Body of pancreas (tissue), 4 donors: ENCODE measurements around the gene ZNF846.

Experiments used
- CTCF ChIP-seq, 7 experiments: fragments of 450-650 bp in 4 of 7; fragments of 200-600 bp in 3 of 7; sonication (generic) in 3 of 7; IDR thresholded peaks; one replicate each; pipeline ENCODE4 v1.5.1; 2016 to 2019; ENCODE audit warnings: antibody characterized with exemption in 7 of 7
- POLR2A ChIP-seq, 3 donors: fragments of 450-650 bp; IDR thresholded peaks; one replicate each; pipeline ENCODE4 v1.6.1; 2016; ENCODE audit warnings: antibody characterized with exemption in 3 of 3, mild to moderate bottlenecking in 2 of 3

DNA sequence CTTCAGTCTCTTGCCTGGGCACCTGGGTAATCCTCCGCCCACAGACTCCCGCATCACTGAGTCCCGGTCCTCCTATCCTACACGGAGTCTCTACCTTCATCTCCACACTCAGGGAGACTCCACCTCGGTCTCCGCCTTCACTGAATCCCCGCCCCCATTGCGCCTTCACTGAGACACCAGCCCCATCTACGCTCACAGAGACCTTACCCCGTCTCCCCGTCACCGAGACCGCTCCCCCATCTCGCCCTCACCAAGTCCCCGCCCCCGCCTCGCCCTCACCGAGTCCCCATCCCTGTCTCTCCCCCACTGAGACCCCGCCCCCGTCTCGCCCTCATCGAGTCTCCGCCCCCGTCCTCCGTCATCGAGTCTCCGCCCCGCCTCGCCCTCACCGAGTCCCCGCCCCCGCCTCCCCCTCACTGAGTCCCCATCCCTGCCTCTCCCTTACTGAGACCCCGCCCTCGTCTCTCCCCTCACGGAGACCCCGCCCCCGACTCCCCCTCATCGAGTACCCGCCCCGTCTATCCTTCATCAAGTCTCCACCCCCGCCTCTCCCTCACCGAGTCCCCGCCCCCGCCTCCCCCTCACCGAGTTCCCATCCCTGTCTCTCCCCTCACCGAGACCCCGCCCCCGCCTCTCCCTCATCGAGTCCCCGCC is 23.1 kb upstream of the ZNF846 start:
- TF ChIP-seq CTCF (IDR thresholded peaks at IDR 0.05) (no peak), POLR2A (IDR thresholded peaks at IDR 0.05) (peak in 1 of 3 donors; percentile 39)
